HG03571 (cell line): ENCODE data around the gene RGS1.

Source experiments
- ATAC-seq: cut with Tn5 transposase; IDR thresholded peaks from one replicate; pipeline ENCODE4 v1.9.1; 2021; ENCODE audit not compliant: unreplicated experiment

The RGS1 gene

DNA sequence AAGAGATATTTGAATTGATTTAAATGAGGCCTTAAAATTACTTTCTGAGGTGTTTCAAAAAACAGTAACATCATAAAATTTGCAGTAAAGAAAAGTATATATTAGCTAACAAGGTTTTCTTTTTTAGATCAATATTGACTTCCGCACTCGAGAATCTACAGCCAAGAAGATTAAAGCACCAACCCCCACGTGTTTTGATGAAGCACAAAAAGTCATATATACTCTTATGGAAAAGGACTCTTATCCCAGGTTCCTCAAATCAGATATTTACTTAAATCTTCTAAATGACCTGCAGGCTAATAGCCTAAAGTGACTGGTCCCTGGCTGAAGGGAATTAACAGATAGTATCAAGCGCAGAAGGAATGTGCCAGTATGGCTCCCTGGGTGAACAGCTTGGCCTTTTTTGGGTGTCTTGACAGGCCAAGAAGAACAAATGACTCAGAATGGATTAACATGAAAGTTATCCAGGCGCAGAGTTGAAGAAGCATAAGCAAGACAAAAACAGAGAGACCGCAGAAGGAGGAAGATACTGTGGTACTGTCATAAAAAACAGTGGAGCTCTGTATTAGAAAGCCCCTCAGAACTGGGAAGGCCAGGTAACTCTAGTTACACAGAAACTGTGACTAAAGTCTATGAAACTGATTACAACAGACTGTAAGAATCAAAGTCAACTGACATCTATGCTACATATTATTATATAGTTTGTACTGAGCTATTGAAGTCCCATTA lies 3.6 kb downstream of the RGS1 start:
- no peak for ATAC-seq

DNA sequence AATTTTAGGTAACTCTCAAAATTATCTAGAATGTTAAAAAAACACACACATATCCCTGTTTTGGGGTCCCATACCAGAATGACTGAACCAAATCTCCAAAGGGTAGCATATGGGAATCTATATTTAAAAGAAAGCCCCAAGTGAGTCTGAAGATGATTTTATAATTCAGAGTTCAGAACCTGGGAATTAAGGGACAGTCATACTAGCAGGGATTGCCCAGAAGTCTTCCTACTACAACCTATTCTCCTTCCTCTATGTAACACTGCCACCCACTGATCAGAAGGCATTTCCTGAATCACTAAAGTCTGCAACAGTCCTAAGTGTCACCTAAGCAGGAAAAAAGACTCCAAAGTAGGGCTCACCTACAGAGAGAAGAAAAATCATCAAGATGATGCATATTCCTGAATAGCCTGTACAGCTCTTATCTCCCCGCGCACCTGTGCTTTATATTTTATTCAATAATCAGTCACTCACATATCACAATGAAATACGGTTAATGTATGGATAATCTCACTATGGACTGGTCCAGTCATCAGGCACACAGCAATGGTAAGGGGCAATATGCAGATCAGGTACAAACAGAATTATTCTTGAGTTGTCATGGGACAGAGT lies 4.9 kb downstream of the RGS1 start:
- peak; percentile 33 for ATAC-seq

DNA sequence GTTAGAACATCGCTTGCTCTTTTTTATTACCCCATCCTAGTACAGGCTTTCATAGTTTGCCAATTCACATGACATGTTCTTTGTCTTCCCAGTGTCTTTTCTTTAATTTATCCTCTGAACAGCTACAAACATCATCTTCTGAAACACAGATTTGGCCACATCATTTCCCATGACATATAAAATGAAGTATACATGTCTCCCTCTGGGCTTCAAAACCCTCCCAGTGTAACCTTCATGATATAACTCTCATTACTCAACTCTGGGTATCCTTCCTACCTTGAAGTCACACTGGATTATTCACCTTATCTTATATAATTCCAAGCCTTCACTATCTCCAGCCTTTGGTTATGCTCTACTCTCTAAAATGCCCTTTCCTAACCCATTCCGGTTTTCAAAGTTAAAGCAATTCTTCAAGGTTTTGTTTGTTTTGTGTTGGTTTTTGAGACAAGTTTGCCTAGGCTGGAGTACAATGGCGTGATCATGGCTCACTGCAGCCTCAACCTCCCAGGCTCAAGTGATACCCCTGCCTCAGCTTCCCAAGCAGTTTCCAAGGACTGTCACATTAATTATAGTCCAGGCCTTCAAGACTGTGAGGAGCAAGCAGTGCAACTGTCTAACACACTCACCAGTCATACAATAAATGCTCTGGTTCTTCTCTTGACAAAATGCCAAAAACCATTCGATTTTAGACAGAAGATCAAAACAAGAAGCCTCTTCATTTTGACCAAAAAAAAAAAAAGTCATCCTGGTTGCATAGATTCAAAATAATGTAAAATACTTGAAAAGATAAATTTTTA lies 5.8 kb downstream of the RGS1 start:
- peak; percentile 6 for ATAC-seq

DNA sequence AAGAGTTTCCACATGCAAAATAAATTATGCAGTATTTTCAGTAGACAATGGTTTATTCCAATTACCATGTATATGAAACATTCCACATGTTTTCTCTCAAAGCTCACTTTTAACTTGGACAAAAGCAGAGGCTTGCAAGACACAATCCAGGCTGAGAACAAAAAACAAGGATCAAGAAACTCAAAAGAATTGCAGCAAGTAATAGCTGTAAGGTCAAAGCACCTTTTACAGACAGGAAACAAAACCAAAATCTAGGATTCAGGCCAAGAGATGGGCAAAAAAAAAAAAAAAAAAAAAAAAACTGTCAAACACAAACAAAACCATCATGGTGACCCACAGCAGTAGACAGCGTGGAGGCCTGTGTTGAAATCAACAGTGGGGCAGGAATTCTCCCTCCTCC lies 9.3 kb downstream of the RGS1 start:
- no peak for ATAC-seq

DNA sequence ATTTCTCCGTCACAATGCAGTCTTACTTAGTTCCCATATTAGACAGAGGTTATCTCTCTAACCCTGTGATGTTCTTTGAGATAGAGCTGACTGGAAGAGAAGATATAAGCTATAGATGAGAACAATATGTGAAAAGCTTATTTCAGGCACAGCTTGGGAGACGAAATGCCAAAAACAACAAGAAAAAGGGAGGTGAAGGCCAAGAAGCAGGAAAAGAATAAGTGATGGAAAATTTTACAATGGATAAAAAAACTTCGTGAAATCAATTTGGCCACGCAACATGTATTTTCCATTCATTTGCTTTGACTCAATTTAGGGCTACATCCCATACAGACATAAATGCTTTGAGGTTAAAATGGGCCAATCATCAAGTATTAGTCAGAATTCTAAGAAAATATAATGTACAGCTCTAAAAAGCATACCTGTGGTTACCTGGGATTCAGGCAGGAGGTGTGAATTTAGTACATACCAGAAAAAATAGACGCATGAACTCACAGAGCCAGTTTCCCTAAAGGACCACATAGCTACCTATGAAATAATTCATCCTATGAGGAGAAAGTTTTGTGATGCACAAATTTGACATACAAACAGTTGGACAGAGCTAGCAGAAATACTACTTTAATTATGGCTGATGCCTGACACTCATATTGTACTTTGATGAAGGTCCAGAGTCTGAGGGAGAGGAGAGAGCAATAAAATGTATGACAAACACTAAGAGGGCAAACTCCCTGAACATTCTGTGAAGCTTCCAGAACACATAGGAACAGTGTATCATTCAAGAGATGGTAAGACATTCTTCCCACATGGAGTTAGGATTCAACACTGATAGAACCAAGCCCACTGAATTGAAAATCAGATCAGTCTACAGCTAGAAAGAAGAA lies 12.1 kb downstream of the RGS1 start:
- no peak for ATAC-seq

DNA sequence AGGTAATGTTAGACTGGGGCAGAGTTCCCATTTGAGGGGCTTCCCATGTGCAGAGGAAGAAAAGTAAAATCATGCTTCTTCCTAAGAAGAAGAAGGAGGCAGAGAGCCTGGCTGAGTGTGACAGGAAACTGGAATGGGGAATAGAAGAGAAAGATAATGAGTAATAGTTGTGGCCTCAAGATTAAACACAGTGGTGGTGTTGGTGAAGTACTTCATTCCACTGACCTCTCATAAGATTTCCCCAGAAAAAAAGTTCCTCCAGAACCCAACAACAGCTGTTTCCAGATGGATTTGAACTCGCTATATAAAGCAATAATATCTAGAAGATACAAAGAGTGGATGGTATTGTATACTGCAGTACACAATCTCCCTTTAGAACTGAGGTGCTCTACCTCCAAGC lies 13.0 kb downstream of the RGS1 start:
- no peak for ATAC-seq

DNA sequence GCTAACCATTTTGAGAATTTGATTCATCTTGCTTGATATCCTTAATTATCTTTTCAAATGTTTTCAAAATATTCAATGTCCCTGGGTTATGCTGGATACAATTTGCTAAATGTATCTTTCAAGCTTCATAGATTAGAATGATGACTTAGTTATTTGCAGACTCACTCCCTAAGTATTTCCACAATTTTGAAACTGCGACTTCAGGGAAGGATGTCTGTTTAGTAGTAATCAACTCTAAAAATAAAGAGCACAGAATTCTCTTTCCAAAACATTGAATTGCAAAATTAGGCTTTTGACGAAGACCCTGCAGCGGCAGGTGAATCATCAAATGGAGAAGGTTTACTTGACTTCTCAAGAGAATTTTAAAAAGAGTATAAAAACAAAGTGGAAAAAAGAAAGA lies 14.2 kb downstream of the RGS1 start:
- ATAC-seq, result no peak

DNA sequence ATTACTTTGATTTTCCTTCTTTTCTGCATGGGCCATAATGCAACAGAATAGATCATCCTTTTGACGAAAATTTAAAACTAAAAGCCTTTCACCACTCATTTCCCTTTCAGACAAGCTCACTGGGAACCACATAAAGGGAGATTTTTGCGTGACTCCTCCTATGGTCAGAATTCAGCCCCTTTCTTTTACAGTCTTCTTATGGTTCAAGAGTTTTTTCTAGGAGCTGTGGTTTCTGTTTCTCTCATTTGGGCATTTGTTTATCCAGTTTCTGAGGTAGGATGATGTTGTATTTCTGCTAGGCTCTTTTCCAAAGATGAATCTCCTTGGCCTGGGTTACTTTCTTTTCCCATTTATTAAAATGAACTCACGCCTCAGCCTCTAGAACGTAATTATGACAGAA lies 16.9 kb downstream of the RGS1 start:
- ATAC-seq, result no peak

DNA sequence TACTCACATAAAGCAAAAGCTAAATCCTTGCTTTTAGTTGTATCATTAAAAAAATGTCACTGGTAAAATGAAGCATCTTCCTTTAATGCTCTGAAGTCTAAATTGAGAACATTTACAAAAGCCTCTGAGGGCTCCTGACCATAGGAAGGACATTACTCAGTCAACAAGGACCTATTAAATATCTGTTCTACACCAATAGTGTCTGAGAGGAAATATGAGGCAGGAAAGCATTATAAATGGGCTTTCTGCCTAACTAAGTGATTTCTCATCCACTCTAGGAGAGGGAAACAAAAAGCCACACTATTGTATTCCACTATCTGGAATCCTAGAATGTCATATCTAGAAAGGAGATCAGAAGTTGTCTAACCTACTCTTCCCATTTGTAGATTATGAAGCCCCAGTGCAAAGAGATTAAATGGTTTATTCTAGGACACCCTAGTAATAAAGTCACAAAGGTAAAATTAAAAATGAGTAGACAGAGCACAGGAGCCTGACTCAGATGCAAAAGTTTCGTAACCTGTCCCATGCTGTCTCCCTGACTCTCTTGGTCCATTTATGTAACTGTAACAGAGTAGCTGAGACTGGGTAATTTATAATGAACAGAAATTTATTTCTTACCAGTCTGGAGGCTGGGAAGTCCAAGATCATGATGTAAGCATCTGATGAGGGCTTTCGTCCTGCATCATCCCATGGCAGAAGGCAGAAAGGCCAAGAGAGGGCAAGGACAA lies 17.6 kb downstream of the RGS1 start:
- ATAC-seq, result no peak

DNA sequence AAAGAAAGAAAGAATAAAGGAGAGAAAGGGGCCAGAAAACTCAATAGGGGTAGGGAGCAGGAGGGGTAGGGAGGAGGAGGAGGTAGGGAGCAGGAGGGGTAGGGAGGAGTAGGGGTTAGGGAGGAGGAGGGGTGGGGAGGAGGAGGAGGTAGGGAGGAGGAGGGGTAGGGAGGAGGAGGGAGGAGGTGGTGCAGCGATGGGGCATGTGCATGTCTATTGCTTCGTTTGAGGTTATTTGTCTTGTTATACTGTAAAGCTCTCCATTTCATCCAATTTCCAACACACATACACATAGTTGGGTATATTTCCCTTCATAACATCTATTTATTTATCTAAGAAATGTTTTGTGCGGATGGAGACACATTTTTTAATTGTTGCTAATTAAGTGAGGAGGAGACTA lies 19.7 kb downstream of the RGS1 start:
- no peak for ATAC-seq

DNA sequence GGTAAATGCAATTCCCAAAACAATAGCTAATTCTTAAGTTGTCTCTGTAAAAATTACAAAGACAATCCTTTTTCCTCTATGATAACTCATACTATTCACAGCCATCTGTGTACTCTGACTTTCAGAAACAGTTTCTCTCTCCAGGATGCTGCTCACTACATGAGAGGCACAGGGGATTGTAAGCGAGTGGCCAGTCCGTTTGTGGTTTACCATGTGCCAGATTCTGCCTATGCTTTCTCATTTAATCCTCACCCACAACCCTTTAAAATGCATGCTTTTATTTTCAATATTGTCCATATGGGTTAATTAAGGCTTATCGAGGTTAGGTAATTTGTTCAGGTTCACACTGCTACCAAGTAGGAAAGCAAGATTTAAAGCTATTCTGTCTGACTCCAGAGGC lies 23.0 kb downstream of the RGS1 start:
- ATAC-seq, result peak; percentile 44

DNA sequence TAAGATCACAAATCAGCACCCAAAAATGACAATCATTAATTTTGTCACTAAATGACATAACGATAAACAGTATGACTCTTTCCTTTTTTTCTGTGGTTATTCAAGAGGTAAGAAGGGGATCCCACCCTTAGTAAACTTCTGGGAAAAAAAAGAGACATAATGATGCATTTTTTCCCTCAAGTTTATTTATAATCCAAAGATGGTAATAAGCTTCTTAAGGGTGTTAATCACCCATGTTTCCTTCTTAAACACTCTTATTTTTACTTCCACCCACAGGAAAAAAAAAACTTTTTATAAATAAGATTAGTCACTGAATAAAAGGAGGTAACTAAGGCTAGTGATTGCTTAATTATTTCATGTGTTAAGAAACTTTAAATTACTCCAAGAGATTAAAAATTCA lies 24.7 kb downstream of the RGS1 start:
- no peak for ATAC-seq

DNA sequence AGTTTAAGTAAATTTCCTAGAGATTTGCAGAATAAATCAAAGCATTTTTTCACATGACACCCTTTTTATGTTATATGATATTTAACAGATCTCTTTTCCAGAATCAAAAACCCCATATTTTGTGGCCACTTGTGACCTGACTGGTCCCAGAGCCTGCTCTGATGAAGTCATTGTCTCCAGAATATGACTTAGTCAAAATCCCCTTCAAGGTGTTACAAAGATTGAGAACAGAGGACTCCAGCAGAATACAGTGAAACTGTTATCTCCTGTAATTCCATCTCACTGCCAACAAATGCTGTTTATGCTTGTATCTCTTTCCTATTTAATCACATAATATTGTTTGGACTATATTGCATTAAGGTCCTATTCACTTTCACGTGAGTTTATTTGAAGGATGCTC lies 25.6 kb downstream of the RGS1 start:
- peak; percentile 36 for ATAC-seq

DNA sequence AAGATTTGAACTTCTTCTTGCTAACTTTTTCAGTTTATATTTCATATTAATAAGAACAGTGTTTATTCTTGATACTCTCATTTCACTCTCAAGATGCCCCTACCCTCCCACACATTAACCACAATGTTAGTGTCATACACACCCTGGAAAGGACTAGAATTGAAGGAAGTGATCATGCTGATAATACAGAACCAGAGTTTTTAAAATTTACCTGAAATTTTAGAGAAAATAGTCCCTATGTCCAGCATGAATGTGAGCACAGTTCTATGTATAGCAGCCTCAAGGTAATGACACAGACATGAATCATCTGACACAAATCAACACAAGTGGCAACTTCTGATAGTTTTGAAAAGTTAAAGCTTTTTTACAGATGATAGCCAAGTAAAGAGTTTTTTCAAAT lies 26.0 kb downstream of the RGS1 start:
- no peak for ATAC-seq

DNA sequence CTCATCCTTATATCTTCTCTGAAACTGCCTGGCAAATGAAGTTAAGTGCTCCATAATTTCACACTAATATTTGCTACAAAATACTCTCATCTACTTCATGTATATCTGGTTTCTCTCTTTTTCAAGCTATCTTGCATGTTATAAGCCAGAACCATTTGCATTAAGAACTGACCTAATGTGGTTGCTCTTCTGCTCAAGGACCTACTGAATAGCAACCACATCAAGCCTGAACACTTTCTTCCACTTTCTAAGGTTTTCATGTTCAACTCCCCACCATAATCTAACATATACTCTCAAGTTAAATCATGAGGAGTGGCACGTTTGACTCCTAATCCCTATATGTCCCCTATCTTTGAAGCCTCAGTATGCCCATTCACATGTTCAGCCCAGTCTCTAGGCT lies 27.2 kb downstream of the RGS1 start:
- no peak for ATAC-seq

DNA sequence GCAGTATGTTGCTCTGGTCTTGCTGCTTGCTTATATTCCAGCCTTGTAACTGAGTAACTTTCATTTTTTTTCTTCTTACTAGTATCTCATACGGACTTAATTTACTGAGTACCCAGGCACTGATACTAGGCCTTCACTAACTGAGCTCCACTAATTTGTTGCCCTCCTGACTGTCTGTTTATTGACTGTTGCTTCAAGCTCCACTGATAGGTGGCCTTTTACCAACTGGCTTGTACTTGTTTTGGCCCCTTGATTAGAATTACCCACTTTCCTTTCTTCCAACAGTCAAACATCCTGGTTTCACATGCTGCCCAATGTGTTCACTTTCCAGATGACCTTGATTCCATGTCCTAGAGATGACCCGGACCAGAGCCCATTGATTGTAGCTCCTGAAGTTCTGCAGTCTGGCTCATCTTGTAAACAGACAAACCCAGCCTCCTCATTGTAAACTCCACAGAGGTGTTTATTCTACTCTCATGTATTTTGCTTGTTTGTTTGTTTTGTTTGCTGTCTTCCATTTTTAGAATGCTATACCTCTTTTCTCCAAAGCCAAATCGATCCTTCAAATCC lies 27.7 kb downstream of the RGS1 start:
- no peak for ATAC-seq

DNA sequence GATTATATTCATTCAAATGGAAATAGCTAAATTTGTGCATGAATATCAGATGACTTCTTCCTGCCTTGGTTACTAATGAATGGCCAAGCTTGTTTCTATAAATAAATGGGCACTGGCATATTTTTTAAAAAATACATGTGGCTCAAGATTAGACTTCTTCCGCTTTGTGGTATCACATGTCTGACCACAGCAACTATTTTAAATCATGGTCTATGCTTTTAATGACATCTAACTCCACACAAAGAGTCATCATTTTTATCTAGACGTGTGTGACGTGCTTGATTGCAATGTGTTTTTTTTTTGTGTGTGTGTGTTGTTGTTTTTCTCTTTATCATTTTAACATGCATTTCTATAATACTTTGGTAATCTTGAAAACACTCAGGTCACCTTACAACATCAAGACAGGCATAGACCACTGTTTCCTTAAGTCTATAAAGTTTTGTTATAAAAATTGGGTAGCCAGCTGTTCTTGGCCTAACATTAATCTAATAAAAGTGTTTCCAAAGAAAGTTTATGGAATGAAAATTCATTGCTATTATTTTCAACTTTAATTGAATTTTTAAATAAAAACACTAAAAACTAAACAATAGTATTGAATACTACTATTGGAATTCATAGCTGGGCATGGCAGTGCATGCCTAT lies 29.5 kb downstream of the RGS1 start:
- ATAC-seq, result peak; percentile 31

DNA sequence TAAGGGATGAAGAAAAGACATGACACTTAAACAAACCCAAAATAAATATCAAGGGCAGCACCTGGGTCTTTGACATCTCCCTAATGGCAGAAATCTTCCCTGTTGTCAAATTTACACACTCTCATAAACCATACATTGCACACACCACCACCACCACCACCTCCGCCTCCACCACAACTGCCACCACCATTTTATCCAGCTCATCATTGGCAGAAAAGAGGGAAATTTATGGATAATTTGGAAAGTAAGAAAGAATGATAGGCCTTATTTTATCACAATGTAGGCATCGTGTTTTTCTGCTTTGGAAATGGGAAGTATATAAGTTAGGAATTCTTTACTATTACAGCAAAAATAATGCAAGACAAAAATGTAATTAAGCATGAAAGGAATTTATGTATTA lies 33.1 kb downstream of the RGS1 start:
- no peak for ATAC-seq

DNA sequence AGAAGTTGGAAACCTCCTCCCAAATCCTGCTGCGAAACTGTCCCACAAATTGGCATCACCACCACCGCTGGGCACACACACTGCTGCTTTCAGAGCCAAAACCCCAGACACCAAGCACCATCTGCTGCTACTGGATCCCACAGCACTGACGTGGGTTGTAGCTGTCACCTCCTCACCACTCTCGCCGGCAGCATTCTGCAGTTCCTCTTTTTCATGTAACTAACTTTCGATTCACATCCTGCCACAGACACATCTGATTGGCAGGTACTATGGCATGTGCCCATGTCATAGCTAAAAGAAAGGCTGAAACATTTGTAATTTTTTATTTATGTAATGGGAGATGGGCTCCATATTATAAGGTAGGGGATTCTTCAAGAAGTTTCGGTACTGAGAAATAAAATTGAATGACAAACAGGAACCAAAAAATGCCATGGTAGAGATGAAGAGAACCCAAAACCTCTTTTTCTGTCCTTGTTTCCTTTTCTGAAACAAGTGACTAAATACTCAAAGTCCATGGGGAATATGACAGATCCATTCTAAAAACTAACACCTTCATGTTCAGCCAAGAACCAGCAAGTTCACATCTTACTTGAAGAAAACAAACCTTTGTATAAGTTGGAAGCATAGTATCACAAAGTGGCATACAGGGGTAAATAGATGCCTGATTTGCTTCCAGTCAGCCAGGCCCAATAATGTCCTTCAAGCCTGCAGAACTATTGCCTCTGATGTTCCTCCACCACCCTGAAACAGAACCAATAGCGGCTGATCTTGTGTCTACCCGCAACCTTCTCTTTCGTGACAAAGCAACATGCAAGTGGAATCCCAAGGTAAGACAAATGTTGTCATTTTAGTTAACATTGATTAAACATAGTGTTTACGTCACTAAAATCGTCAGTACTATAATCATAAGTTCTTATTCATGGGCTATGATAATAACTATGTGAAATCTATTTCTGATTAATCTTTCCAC lies 33.8 kb downstream of the RGS1 start:
- peak; percentile 99 for ATAC-seq
